H9 (cell line): ENCODE results near the gene PPP1R13B. TPM values are rescaled to one million over a fixed set of nuclear protein-coding genes. Genes with fewer than 3 reads are reported as not detected.
A peak's percentile ranks its signal among the peaks of the same experiment; 100 is the strongest.

Experiments used
- DNase-seq: peaks from one replicate; pipeline ENCODE4 v3.0.0-alpha.2; 2017
- H2AFZ ChIP-seq: one replicate; pipeline ENCODE4 v1.6.1; 2013; ENCODE audit warnings: mild to moderate bottlenecking, low read length, control low read depth, moderate library complexity
- H2AK5ac ChIP-seq: 2 replicates; pipeline ENCODE4 v1.6.1; 2013; ENCODE audit warnings: low read length, control low read depth, mixed read lengths; ENCODE audit not compliant: insufficient read length
- H2BK120ac ChIP-seq: one replicate; pipeline ENCODE4 v1.6.1; 2013; ENCODE audit warnings: low read depth, mild to moderate bottlenecking, low read length, control low read depth, inconsistent platforms; ENCODE audit not compliant: poor library complexity, severe bottlenecking
- H2BK12ac ChIP-seq: 2 replicates; pipeline ENCODE4 v1.6.1; 2013; ENCODE audit warnings: low read length, control low read depth, mixed read lengths, low read depth; ENCODE audit not compliant: insufficient read length
- H2BK15ac ChIP-seq: 2 replicates; pipeline ENCODE4 v1.6.1; 2013; ENCODE audit warnings: low read depth, low read length, control low read depth
- H2BK20ac ChIP-seq: one replicate; pipeline ENCODE4 v1.6.1; 2013; ENCODE audit warnings: low read depth, mild to moderate bottlenecking, low read length, control low read depth, inconsistent platforms; ENCODE audit not compliant: poor library complexity, severe bottlenecking
- H2BK5ac ChIP-seq: 2 replicates; pipeline ENCODE4 v1.6.1; 2013; ENCODE audit warnings: low read length, control low read depth, mixed read lengths; ENCODE audit not compliant: insufficient read length
- H3K14ac ChIP-seq: 2 replicates; pipeline ENCODE4 v1.6.1; 2013; ENCODE audit warnings: low read length, control low read depth; ENCODE audit not compliant: insufficient read depth
- H3K18ac ChIP-seq: 2 replicates; pipeline ENCODE4 v1.6.1; 2013; ENCODE audit warnings: low read depth, mild to moderate bottlenecking, mixed read lengths, low read length, control low read depth; ENCODE audit not compliant: insufficient read length
- H3K23ac ChIP-seq: 2 replicates; pipeline ENCODE4 v1.6.1; 2013; ENCODE audit warnings: low read length, control low read depth, mixed read lengths, low read depth; ENCODE audit not compliant: insufficient read length
- H3K23me2 ChIP-seq: 2 replicates; pipeline ENCODE4 v1.6.1; 2013; ENCODE audit warnings: low read depth, mild to moderate bottlenecking, mixed read lengths, low read length, control low read depth; ENCODE audit not compliant: insufficient read length, poor library complexity, severe bottlenecking
- H3K27ac ChIP-seq: 2 replicates; pipeline ENCODE4 v1.5.1; 2013; ENCODE audit warnings: low read length, control low read depth, mixed read lengths, low read depth; ENCODE audit not compliant: insufficient read length
- H3K27me3 ChIP-seq: 2 replicates; pipeline ENCODE4 v1.6.1; 2013; ENCODE audit warnings: low read length, control low read depth, inconsistent platforms; ENCODE audit not compliant: insufficient read depth
- H3K4ac ChIP-seq: 2 replicates; pipeline ENCODE4 v1.6.1; 2013; ENCODE audit warnings: low read depth, mild to moderate bottlenecking, control low read depth, inconsistent platforms, low read length, moderate library complexity
- H3K4me1 ChIP-seq: 2 replicates; pipeline ENCODE4 v1.6.1; 2013; ENCODE audit warnings: low read length, control low read depth, inconsistent platforms; ENCODE audit not compliant: insufficient read depth
- H3K4me2 ChIP-seq: 2 replicates; pipeline ENCODE4 v1.6.1; 2013; ENCODE audit warnings: low read length, control low read depth, mixed read lengths; ENCODE audit not compliant: insufficient read length, insufficient read depth
- H3K56ac ChIP-seq: 2 replicates; pipeline ENCODE4 v1.6.1; 2013; ENCODE audit warnings: low read depth, mild to moderate bottlenecking, mixed read lengths, low read length, control low read depth; ENCODE audit not compliant: insufficient read length
- H3K79me1 ChIP-seq: 2 replicates; pipeline ENCODE4 v1.6.1; 2013; ENCODE audit warnings: low read depth, mild to moderate bottlenecking, moderate library complexity, low read length, control low read depth, inconsistent platforms; ENCODE audit not compliant: insufficient read depth, poor library complexity, severe bottlenecking
- H3K79me2 ChIP-seq: 2 replicates; pipeline ENCODE4 v1.6.1; 2013; ENCODE audit warnings: low read length, control low read depth, inconsistent platforms; ENCODE audit not compliant: insufficient read depth
- H3K9ac ChIP-seq: 2 replicates; pipeline ENCODE4 v1.6.1; 2013; ENCODE audit warnings: low read length, control low read depth, mixed read lengths; ENCODE audit not compliant: insufficient read length; ENCODE audit errors: extremely low read depth
- H3K9me3 ChIP-seq: one replicate; pipeline ENCODE4 v1.6.1; 2013; ENCODE audit warnings: low read depth, low read length, inconsistent platforms; ENCODE audit not compliant: control insufficient read depth
- H3T11ph ChIP-seq: one replicate; pipeline ENCODE4 v1.6.1; 2013; ENCODE audit warnings: mild to moderate bottlenecking, low read length, control low read depth, inconsistent platforms
- H4K20me1 ChIP-seq: one replicate; pipeline ENCODE4 v1.6.1; 2013; ENCODE audit not compliant: control insufficient read depth, insufficient read length, insufficient read depth
- H4K5ac ChIP-seq: 2 replicates; pipeline ENCODE4 v1.6.1; 2013; ENCODE audit warnings: low read depth, mild to moderate bottlenecking, mixed read lengths, low read length, control low read depth; ENCODE audit not compliant: insufficient read length
- H4K8ac ChIP-seq: replicated peaks from 2 replicates; pipeline ENCODE4 v1.6.1; 2013; ENCODE audit warnings: low read length, control low read depth, mixed read lengths, low read depth; ENCODE audit not compliant: insufficient read length
- H4K91ac ChIP-seq: 2 replicates; pipeline ENCODE4 v1.6.1; 2013; ENCODE audit warnings: low read depth, mild to moderate bottlenecking, moderate library complexity, mixed read lengths, low read length, control low read depth; ENCODE audit not compliant: insufficient read length
- H3K27ac Mint-ChIP-seq, 3 experiments: 2 replicates in 2 of 3; 3 replicates in 1 of 3; pipeline ENCODE4 v1.8.0; 2020 to 2021; ENCODE audit warnings: mixed read lengths in 3 of 3, mild to moderate bottlenecking in 1 of 3, moderate library complexity in 1 of 3
- H3K27me3 Mint-ChIP-seq: 2 replicates; pipeline ENCODE4 v1.8.0; 2021; ENCODE audit warnings: low read depth, mild to moderate bottlenecking, moderate library complexity, mixed read lengths
- H3K36me3 Mint-ChIP-seq, 3 experiments: 2 replicates in 2 of 3; 3 replicates in 1 of 3; pipeline ENCODE4 v1.8.0; 2020 to 2021; ENCODE audit warnings: low read depth in 3 of 3, mixed read lengths in 3 of 3; ENCODE audit not compliant: insufficient read depth in 1 of 3
- H3K4me1 Mint-ChIP-seq, 2 experiments: 2 replicates each; pipeline ENCODE4 v1.8.0; 2020; ENCODE audit warnings: mixed read lengths in 2 of 2
- H3K4me3 Mint-ChIP-seq, 2 experiments: 2 replicates in 1 of 2; 3 replicates in 1 of 2; pipeline ENCODE4 v1.8.0; 2020 to 2021; ENCODE audit warnings: mild to moderate bottlenecking in 2 of 2, mixed read lengths in 2 of 2, moderate library complexity in 1 of 2
- H3K9me3 Mint-ChIP-seq, 2 experiments: 2 replicates in 1 of 2; 3 replicates in 1 of 2; pipeline ENCODE4 v1.8.0; 2020; ENCODE audit warnings: mild to moderate bottlenecking in 2 of 2, mixed read lengths in 2 of 2, moderate library complexity in 1 of 2
- WGBS: extraction: QIAGEN DNeasy Blood & Tissue Kit; methylation state at CpG from one replicate; pipeline ENCODE4 v1.1.7; 2013; ENCODE audit warnings: missing lambda C conversion rate, low lambda C conversion rate, mixed read lengths; ENCODE audit not compliant: insufficient read length; ENCODE audit errors: extremely low coverage; 5-methylcytosine and 5-hydroxymethylcytosine counted together
- total RNA-seq: library from RNA; stranded (reverse); gene quantifications from 2 replicates; pipeline ENCODE4 v1.2.1, GENCODE V29; 2021
- TF ChIP-seq, protein P1 (sequence below): fragments of 200-600 bp; sonication (generic); conservative IDR thresholded peaks from 3 replicates; pipeline ENCODE4 v1.8.0; 2021; ENCODE audit warnings: antibody characterized with exemption, mild to moderate bottlenecking

PPP1R13B gene
- total RNA-seq, 1 experiment from 2014 or later = 6.0 TPM

DNA sequence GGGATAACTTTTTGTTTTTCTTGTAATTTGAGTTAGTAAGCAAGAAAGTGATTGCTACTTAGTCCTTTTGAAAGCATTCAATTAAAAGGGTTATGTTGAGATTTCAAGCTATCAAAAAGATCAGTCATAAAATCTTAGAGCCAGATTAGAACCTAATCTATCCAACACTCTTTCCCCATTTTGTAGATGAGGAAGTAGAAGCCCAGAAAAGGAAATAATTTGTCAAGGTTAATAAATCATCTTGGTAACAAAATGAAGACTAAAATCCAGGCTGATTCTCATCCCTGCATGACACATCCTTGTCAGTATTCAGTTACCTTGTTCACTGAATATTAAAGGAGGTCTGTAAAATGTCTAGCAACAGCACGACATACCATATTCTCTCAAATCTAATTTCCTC lies 26.5 kb downstream of the PPP1R13B start:
- WGBS = no CpG with 5 or more reads among the region's 1 CpG
- H3K4me1 ChIP-seq = 0 out of 2 replicates have a peak, but pooled peaks cover 2% of the 10 kb centered on the region

More for the DNA sequence above, 26.5 kb downstream of the PPP1R13B start:
- Histone ChIP-seq H3K4ac (no peak overlapping the region), H4K5ac (no peak overlapping the region), H3K79me1 (no peaks in the 10 kb centered on the region), H3K27me3 (no peaks in the 10 kb centered on the region), H3T11ph (no peak overlapping the region), H3K79me2 (no peaks in the 10 kb centered on the region), H2AK5ac (no peak overlapping the region), H3K27ac (no peak overlapping the region), H3K9ac (no peak overlapping the region), H4K20me1 (no peaks in the 10 kb centered on the region), H2BK5ac (no peak overlapping the region), H3K4me2 (no peak overlapping the region), H3K56ac (no peak overlapping the region), H2BK15ac (no peak overlapping the region), H3K18ac (no peak overlapping the region), H2BK120ac (no peak overlapping the region), H3K23me2 (no peaks in the 10 kb centered on the region), H2BK20ac (no peak overlapping the region), H4K91ac (no peak overlapping the region), H2BK12ac (no peak overlapping the region), H3K23ac (no peak overlapping the region), H4K8ac (no peak overlapping the region), H3K9me3 (no peaks in the 10 kb centered on the region), H3K14ac (no peak overlapping the region), H2AFZ (no peak overlapping the region)
- Mint-ChIP-seq H3K4me1 (peaks cover 17 to 20% of the 10 kb centered on the region in 2 experiments), H3K27me3 (no peaks in the 10 kb centered on the region; the same call in 1 of the 2 replicates), H3K9me3 (no peaks in the 10 kb centered on the region), H3K27ac (0 out of 7 replicates have a peak overlapping the region, but pooled peaks of 1 of the 3 experiments have one; percentile 53), H3K36me3 (no peaks in the 10 kb centered on the region), H3K4me3 (no peak overlapping the region)
- TF ChIP-seq, protein P1, sequence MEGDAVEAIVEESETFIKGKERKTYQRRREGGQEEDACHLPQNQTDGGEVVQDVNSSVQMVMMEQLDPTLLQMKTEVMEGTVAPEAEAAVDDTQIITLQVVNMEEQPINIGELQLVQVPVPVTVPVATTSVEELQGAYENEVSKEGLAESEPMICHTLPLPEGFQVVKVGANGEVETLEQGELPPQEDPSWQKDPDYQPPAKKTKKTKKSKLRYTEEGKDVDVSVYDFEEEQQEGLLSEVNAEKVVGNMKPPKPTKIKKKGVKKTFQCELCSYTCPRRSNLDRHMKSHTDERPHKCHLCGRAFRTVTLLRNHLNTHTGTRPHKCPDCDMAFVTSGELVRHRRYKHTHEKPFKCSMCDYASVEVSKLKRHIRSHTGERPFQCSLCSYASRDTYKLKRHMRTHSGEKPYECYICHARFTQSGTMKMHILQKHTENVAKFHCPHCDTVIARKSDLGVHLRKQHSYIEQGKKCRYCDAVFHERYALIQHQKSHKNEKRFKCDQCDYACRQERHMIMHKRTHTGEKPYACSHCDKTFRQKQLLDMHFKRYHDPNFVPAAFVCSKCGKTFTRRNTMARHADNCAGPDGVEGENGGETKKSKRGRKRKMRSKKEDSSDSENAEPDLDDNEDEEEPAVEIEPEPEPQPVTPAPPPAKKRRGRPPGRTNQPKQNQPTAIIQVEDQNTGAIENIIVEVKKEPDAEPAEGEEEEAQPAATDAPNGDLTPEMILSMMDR = no peak
- no peak for DNase-seq
